Tibial nerve (tissue), 4 donors: ENCODE results near the gene ARL4C.
A peak's percentile ranks its signal among the peaks of the same experiment; 100 is the strongest.

Source experiments
- EP300 ChIP-seq, 2 donors: sonication (generic); formaldehyde crosslinking; IDR thresholded peaks; one replicate each; pipeline ENCODE4 v1.6.1; 2017; ENCODE audit warnings: antibody characterized with exemption in 2 of 2, mild to moderate bottlenecking in 1 of 2
- POLR2A ChIP-seq, 2 donors: fragments of 450-650 bp; IDR thresholded peaks; one replicate each; pipeline ENCODE4 v1.6.1; 2017; ENCODE audit warnings: antibody characterized with exemption in 2 of 2, mild to moderate bottlenecking in 2 of 2, moderate library complexity in 2 of 2
- TF ChIP-seq, protein P1 (sequence below), 5 experiments: fragments of 200-600 bp in 3 of 5; fragments of 450-650 bp in 2 of 5; sonication (generic) in 3 of 5; IDR thresholded peaks; one replicate each; pipeline ENCODE4 v1.5.1; 2016 to 2019; ENCODE audit warnings: antibody characterized with exemption in 5 of 5, mild to moderate bottlenecking in 3 of 5, moderate library complexity in 2 of 5

DNA sequence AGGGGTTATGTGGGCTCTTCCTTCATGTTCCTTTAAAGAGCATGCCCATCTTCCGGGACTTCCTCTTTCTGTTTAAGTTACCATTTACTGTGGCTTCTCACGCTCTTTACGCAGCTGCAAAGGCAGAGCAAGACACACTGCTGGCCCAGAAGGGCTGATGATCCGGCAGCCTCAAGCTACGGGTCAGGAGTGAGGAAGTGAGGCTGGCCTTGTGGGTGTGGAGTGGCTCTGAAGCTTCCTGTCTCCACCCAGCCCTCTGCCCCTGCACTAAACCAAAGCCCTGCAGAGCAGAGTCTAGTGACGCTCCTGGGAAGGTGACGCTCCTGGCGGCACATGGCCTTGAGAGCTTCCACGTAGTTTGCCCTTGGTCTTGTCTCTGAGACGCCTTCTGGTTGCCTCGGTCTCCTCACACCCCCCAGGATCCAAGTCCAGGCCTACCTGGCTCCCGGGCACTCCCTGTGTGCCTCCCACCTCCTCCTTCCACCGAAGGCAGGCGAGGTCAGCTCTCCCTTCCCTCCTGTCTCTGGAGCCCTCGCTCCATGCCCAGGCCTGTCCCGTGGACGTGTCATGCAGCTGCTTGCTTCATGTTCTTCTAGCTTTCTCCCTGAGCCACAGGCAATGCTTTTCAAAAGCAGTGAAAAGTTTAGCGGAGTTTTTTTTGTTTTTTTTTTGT, 50.3 kb downstream of the ARL4C start:
- TF ChIP-seq, protein P1, sequence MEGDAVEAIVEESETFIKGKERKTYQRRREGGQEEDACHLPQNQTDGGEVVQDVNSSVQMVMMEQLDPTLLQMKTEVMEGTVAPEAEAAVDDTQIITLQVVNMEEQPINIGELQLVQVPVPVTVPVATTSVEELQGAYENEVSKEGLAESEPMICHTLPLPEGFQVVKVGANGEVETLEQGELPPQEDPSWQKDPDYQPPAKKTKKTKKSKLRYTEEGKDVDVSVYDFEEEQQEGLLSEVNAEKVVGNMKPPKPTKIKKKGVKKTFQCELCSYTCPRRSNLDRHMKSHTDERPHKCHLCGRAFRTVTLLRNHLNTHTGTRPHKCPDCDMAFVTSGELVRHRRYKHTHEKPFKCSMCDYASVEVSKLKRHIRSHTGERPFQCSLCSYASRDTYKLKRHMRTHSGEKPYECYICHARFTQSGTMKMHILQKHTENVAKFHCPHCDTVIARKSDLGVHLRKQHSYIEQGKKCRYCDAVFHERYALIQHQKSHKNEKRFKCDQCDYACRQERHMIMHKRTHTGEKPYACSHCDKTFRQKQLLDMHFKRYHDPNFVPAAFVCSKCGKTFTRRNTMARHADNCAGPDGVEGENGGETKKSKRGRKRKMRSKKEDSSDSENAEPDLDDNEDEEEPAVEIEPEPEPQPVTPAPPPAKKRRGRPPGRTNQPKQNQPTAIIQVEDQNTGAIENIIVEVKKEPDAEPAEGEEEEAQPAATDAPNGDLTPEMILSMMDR (IDR thresholded peaks at IDR 0.05): no peak
- TF ChIP-seq EP300 (IDR thresholded peaks at IDR 0.05) (peak in 1 of 2 donors; percentile 66), POLR2A (IDR thresholded peaks at IDR 0.05) (peak in 1 of 2 donors; percentile 23)
